Measurements from ENCODE around the gene THSD7A. TPM values are rescaled to one million over a fixed set of nuclear protein-coding genes. Genes with fewer than 3 reads are reported as not detected.

Gene THSD7A
- total and polyA plus RNA-seq, 10 of the 15 experiments (the other 5 are each of a cell fraction or from before 2014, with no cell fraction given): 0.03 to 0.09 (median 0.03) TPM; not detected in 7

- TF ChIP-seq SKIL (IDR thresholded peaks at IDR 0.05; ENCODE audit: low read depth, poor library complexity, severe bottlenecking) (no peak), BACH1 (IDR thresholded peaks at IDR 0.05; ENCODE audit: borderline replicate concordance) (no peak), ZBTB11 (CRISPR knock-in tag; IDR thresholded peaks at IDR 0.05) (no peak), SMAD5 (IDR thresholded peaks at IDR 0.05; ENCODE audit: low read depth) (no peak)
Observed at GRCh38 chr7:11331128-11332102, 500.6 kb downstream of the THSD7A start (continued).
